ENCODE results near the gene BTF3.
A peak's percentile ranks its signal among the peaks of the same experiment; 100 is the strongest.
"Not testable (repeated sequence)": the region's sequence is repeated elsewhere in the genome, so short reads cannot be mapped to it uniquely, and the experiment has no call there.

The BTF3 gene

DNA sequence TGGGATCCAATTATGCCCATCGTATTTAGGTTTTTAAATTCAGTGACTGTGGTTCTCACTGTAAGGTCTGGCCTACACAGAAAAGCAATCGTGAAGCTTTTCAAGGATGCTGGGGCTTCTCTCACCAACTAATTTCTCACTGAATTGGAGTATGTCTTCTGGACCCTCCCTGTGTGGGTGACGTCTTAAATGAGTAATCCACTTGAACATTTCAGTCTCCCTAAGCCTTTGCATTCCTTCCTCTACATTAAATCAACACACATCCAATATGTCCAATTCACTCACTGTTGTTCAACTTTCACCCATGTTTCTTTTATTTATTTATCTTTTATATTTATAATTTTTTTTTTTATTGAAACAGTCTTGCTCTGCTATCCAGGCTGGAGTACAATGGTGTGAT is 12.5 kb upstream of the BTF3 start:
- no peak for DNase-seq (ENCODE audit: low read depth, low spot score)

- peak; percentile 29 for DNase-seq (ENCODE audit: low read depth, low spot score)
Measured at GRCh38 chr5:73486119-73486899, 11.9 kb upstream of the BTF3 start.

GRCh38 chr5:73487257-73487656 is 11.0 kb upstream of the BTF3 start:
- DNase-seq (ENCODE audit: low read depth, low spot score): peak; percentile 28

DNA sequence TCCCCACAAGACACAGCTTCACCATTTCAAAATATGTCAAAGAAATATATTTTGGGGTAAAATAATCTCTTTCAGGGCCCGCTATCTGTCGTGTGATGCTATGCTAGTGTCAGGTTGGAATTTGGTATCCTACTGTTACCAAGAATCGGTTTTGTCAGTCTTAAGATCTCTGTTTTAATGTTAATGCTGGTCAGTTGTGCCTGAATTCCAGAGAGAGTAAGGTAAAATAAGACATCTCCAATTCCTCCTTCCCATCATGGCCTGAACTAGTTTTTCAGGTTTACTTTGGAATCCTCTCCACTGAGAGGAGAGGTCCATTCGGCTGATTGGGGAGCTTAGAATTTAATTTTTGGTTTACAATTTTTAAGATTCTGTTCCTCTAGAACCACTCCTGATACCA is 10.4 kb upstream of the BTF3 start:
- DNase-seq (ENCODE audit: low read depth, low spot score): peak; percentile 48

DNA sequence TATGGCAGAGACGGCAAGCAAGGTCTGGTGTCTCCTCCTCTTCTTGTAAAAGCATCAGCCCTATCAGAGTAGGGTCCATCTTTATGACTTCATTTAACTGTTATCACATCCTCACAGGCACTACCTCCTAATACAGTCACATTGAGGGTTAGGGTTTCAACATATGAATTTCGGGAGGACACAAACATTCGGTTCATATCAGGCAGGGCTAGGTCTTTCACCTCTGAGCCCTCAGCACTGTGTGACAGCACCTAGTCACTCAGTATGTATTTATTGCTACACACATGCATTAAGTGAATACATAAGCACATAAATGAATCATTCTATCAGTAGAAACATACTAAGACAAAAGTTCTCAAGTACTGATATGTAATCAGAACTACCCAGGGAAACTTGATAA is 9.4 kb upstream of the BTF3 start:
- no peak for DNase-seq (ENCODE audit: low read depth, low spot score)

DNA sequence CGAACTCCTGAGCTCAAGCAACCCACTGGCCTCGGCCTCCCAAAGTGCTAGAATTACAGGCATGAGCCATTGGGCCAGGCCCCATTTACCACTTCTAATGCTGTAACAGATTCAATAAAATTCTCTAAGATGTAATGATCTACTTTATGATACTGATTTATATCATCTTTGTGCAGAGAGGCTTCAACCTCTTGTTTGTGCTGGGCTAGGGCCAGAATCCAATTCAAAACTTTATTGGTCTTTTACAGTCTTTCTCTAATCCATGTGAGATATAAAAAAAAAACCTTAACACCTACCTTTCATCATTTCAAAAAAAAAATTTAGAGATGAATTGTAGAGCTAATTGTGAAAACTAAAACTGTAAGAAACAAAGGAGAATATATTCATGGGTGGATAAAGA is 8.2 kb upstream of the BTF3 start:
- DNase-seq (ENCODE audit: low read depth, low spot score): no peak

GRCh38 chr5:73491155-73491554 is 7.1 kb upstream of the BTF3 start:
- DNase-seq (ENCODE audit: low read depth, low spot score): no peak

DNA sequence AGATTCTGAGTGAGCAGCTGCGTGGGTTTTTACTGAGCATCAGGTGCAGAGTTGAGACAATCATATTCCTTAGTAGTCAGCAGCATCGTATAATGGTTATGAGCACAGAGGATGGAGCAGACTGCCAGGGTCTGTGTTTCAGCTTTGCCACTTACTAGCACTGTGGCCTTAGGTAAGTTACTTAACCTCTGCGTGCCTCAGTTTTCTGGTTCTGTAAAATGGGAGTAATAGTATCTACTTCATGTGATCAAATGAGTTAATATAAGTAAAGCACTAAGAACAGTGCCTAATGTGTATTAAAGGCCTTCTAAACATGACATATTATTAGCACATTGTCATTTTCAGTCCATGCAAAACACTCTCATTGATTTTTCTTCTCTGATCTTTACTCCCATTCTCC is 4.8 kb upstream of the BTF3 start:
- DNase-seq (ENCODE audit: low read depth, low spot score): no peak

DNA sequence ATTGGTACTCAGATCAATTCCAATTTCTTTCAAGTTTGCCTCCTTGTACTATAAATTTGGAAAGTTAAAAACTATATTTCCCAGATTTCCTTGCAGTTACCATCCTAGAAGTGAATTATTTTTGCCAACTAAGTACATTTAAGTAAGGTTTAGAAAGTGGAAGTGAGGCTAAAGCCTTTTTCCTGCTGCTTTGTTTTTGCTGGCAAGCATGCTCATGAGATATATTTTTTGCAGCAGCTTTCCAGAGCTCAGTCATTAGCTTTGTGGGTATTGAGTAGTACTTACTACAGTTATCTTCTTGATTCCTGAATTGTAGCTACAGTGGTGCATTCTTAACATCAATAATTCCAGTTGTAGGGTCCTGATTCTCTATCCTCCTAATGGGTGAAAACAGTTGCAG is 3.5 kb upstream of the BTF3 start:
- DNase-seq (ENCODE audit: low read depth, low spot score): no peak

- no peak for DNase-seq (ENCODE audit: low read depth, low spot score)
Measured at GRCh38 chr5:73495772-73496335, 2.4 kb upstream of the BTF3 start.

DNA sequence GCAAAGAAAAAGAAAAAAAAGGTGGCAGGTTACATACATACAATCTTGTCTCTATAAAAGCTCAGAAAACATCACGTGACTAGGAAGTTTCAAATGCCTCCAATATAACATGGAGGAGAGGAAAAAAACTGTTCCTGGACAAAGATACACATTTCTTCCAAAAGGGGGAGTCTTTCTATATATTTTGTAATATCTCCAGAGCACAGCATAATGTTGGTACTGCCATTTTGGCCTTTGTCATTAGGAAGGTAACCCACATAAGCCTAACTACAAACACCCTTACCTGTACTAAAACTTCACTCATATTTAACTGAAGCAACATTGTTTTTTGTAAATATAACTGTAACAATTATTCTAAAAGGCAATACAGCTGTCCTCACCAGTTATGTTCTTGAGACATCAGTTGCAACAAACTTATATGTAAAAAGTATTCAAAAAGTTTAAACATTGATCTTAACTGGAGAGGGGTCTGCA is 1.2 kb upstream of the BTF3 start:
- no peak for DNase-seq (ENCODE audit: low read depth, low spot score)

DNA sequence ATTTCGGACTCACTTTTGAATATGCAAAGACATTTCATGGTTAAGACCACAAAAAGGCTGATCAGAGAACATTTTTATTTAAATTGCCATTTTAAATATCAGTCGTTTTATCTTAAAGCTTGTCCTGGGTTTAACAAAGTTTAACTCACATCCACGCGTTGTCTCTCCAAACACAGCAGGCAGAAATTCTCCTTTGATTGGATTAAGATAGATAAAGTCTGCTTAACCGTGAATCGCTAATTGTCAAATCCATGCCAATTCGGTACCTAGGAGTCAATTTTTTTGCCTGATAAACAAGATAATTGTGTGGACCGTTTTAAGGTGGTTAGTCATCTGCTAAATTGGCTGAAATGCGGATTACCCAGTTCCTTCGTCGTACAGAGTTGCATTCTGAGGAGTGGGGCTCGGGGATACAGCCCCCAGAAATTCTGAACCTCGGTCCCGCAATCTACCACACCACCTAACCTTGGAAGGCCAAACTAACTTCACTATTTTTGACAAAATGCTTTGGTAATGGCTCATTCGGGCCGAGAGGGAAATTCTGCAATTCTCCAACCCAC is 665 bp upstream of the BTF3 start:
- DNase-seq (ENCODE audit: low read depth, low spot score): no peak

GRCh38 chr5:73499187-73499586 is 945 bp downstream of the BTF3 start:
- no peak for DNase-seq (ENCODE audit: low read depth, low spot score)

DNA sequence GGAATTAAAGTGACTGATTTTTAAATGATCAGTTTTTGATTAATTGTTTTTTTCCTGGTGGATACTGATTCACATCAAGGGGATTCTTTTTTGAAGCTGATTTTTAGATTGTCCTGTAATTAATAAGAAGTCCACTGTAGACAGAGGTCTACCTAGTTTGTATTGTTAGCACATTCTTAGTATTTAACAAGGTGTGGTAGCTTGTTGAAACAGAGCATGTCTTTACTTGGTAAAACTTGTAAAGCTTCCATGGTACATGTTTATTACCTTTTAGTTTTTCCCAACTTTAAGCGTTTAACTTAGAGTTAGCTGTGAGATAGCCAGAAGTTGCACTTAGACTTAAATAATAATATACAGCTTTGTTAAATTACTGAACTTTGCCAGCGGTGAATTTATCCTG is 1.5 kb downstream of the BTF3 start:
- DNase-seq (ENCODE audit: low read depth, low spot score): no peak

DNA sequence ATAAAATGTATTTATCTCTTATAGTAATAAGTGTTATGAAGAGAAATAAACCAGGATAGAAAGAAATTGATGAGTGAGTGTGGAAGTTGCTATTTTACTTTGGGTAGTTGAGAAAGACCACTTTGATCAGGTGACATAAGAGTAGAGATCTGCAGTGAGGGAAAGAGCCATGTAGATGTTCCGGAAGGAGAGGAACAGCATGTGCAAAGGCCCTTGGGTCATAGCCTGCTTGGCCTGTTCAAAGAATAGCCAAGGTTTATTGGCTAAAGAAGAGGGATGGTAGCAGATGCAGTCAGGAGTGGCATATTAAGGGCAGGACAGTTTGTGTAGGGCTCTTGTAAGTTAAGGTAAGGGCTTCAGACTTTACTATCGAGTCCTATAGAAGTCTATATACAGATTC is 3.2 kb downstream of the BTF3 start:
- DNase-seq (ENCODE audit: low read depth, low spot score): no peak

GRCh38 chr5:73506459-73506955 is 8.3 kb downstream of the BTF3 start:
- no peak for DNase-seq (ENCODE audit: low read depth, low spot score)

DNA sequence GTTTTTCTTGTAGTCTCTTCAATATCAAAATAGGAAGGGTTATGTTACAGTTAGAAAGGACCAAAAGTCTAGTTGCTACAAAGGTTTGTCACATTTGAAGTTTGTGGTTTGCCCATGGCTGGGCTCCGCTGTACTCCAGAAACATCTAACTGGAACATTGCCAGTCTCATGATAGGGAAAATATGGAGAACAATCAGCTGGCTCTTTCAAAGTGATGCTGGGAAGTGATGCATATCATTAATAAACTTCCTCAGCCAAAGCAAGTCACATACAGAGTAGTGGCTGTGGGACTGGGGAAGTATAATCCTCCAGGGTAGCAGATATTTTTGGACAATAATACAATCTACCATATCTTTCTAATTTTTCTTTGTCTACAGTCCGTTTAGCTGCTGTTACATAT is 8.8 kb downstream of the BTF3 start:
- DNase-seq (ENCODE audit: low read depth, low spot score): no peak

DNA sequence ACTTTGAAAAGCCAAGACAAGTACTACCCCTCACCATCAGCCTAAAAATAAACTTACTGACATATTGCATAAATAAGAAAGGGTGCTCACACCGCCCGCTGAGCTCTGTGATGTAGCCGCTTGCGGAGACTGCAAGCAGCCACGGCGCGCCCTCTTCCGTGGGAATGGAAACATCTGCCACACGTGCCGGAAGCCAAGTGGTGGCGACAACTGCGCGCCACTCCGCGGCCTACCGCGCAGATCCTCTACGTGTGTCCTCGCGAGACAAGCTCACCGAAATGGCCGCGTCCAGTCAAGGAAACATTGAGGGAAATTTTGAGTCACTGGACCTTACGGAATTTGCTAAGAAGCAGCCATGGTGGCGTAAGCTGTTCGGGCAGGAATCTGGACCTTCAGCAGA is 10.3 kb downstream of the BTF3 start:
- DNase-seq (ENCODE audit: low read depth, low spot score): not testable (repeated sequence)

DNA sequence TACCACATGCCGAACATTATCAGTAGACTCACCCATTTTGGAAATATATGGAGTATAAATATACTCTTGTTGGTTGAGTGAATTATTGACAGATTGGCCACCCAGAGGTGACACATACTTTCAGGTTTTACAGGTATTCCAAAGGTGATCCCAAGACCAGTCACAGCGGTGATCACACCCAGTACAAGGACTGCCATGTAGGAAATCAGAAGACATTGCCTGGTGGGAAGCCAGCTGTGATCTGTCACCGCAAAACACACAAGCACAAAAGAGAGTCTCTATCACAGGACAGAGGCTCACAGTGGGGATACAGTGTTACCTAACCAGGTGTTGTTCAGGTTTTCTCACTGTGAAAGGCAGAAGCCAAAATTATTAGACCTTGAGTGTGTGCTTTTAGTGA is 15.8 kb downstream of the BTF3 start:
- DNase-seq (ENCODE audit: low read depth, low spot score): no peak

DNA sequence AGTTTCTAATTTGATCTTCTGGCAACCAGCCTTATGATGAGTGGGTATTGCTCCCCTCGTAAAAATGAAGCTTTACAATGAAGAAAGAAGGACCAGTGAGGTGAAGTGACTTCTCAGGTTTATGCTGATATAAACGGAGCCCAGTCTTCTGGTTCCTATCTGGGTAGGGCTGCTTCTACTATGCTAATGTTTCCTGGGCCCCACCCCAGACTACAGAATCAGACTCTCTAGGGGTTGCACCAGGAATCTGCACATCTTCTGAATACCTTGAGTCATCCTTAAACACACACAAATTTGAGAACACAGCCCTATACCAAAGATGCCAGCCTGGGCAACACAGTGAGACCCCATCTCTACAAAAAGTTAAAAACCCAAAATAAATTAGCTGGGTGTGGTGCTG is 16.2 kb downstream of the BTF3 start:
- no peak for DNase-seq (ENCODE audit: low read depth, low spot score)

DNA sequence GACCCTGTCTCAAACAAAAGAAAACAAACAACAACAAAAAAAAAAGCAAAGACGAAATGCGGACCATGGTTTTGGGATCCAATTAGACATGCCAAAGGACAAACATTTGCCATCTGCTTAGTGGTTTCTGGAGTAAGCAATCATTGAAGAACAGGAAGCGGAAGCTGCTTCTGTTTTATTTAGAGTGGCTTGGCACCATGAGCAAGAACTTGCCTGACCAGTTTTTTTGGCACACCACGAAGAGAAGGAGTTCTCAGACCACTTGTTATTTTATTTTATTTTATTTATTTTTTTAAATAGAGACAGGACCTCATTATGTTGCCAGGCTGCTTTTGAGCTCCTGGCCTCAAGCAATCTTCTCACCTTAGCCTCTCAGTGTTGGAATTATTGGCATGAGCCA is 17.0 kb downstream of the BTF3 start:
- no peak for DNase-seq (ENCODE audit: low read depth, low spot score)

DNA sequence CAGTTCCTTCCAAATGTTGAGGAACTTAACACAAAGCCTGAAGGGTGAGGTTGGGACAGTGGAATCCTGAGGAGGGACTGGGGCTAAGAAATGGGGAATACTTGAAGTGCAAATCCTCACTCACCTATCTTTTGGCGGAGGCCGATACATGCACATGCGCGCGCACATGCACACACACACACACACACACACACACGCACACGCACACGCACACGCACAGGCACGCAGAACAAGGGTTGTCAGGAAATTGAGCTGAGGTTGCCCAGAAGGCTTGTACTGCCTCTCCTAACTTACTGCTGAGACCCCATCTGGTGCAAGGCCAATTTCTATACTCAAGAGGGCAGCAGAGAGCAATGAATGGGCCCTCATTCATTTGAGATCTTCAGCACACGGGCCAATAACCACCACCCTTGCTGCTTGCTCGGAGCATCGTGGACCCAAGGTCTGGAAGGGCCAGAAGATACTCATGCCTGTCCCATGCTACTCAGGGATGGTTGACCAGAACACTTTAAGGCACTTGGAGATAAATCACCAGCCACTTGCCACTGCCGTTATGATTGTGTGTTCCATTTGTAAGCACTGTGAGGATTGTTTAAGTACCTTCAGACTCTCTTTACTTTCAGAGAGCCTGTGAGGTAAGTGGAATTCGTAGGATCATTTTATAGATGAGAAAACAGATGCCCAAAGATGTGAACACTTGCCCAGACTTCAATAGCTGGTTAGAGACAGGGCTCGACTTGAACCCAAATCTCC is 21.5 kb downstream of the BTF3 start:
- DNase-seq (ENCODE audit: low read depth, low spot score): peak; percentile 90

All from ELF-1 (cell line).